Measurements from ENCODE around the gene OTOR. TPM values are rescaled to one million over a fixed set of nuclear protein-coding genes. Genes with fewer than 3 reads are reported as not detected.

OTOR gene
- total and polyA plus RNA-seq, 2 experiments from 2014 or later, result not detected

DNA sequence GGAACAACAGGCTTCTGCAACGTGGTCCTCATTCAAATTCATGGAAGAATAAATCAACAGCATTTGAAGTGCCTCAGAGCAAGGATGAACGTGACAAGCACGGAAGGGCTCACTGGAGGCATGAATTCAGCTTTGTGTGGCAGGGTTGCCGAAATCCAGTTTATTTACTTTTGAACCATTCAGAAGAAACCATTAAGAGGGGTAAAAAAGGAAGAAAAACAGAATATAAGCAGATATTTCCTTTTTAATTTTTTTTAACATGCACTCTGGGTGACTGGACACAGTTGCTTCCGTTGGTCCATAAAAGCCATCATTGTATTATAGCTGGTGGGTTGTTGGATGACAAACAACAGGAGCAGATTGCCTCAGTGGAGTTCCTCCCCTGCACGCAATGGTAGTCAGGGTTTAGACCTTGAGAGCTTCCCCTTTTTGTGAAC lies 35.6 kb upstream of the OTOR start:
- Histone ChIP-seq H3K9me3 (ENCODE audit: low read depth) (no peaks in the 10 kb centered on the region), H3K36me3 (ENCODE audit: low read depth) (no peaks in the 10 kb centered on the region), H3K27ac (no peak overlapping the region), H3K4me3 (no peak overlapping the region), H3K4me1 (ENCODE audit: insufficient read depth) (no peaks in the 10 kb centered on the region), H3K9ac (no peak overlapping the region), H2AFZ (no peak overlapping the region), H4K20me1 (ENCODE audit: insufficient read depth) (no peaks in the 10 kb centered on the region), H3K79me2 (ENCODE audit: insufficient read depth) (no peaks in the 10 kb centered on the region), H3K27me3 (replicated peaks; ENCODE audit: insufficient read depth) (peaks cover 5% of the 10 kb centered on the region; the same call in 1 of the 2 replicates), H3F3A (ENCODE audit: insufficient read depth) (no peaks in the 10 kb centered on the region), H3K4me2 (ENCODE audit: unreplicated experiment) (no peak overlapping the region), H3K9me2 (ENCODE audit: insufficient read depth) (no peaks in the 10 kb centered on the region)
- in situ Hi-C loops (cut with MboI), result no loop called here
- no peak for DNase-seq
- 10 to 18% methylated on average over 6 of the region's 6 CpGs for WGBS, 2 experiments (ENCODE audit: low coverage in 1 of 2, low lambda C conversion rate in 2 of 2, missing lambda C conversion rate in 2 of 2)
- TF ChIP-seq EZH2phosphoT487 (IDR thresholded peaks at IDR 0.05; ENCODE audit: insufficient read depth, low read depth) (no peak), EZH2 (IDR thresholded peaks at IDR 0.05; ENCODE audit: insufficient read depth, poor library complexity, severe bottlenecking) (no peak)

DNA sequence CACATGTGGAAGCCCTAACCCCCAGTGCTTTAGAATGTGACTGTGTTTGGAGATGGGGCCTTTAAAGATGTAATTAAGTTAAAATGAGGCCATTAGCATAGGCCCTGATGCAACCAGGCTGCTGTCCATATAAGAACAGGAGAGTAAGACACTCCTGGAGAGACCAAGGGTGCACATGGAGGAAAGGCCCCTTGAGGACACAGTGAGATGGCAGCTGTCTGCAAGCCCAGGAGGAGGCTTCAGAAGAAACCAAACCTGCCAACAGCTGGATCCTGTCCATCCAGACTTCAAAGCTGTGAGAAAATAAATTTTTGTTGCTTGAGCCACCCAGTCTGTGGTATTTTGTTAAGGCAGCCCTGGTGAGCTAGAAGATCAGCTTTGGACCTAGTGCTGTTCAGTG lies 35.1 kb upstream of the OTOR start:
- no peak overlapping the region for H3K4me2 ChIP-seq (ENCODE audit: unreplicated experiment)
- no peak overlapping the region for H3K27ac ChIP-seq
- H2AFZ ChIP-seq, result no peak overlapping the region
- no peaks in the 10 kb centered on the region for H3K36me3 ChIP-seq (ENCODE audit: low read depth)
- H3K9me3 ChIP-seq (ENCODE audit: low read depth), result no peaks in the 10 kb centered on the region
- H3K4me1 ChIP-seq (ENCODE audit: insufficient read depth), result no peaks in the 10 kb centered on the region
- no peak for DNase-seq
- no peak overlapping the region for H3K4me3 ChIP-seq
- in situ Hi-C loops (cut with MboI), result no loop called here
- peaks cover 5% of the 10 kb centered on the region; the same call in 1 of the 2 replicates for H3K27me3 ChIP-seq (replicated peaks; ENCODE audit: insufficient read depth)
- H4K20me1 ChIP-seq (ENCODE audit: insufficient read depth), result no peaks in the 10 kb centered on the region
- H3K79me2 ChIP-seq (ENCODE audit: insufficient read depth), result no peaks in the 10 kb centered on the region
- H3K9ac ChIP-seq, result no peak overlapping the region
- TF ChIP-seq EZH2 (IDR thresholded peaks at IDR 0.05; ENCODE audit: insufficient read depth, poor library complexity, severe bottlenecking) (no peak), EZH2phosphoT487 (IDR thresholded peaks at IDR 0.05; ENCODE audit: insufficient read depth, low read depth) (no peak)
- no peaks in the 10 kb centered on the region for H3K9me2 ChIP-seq (ENCODE audit: insufficient read depth)
- no peaks in the 10 kb centered on the region for H3F3A ChIP-seq (ENCODE audit: insufficient read depth)

DNA sequence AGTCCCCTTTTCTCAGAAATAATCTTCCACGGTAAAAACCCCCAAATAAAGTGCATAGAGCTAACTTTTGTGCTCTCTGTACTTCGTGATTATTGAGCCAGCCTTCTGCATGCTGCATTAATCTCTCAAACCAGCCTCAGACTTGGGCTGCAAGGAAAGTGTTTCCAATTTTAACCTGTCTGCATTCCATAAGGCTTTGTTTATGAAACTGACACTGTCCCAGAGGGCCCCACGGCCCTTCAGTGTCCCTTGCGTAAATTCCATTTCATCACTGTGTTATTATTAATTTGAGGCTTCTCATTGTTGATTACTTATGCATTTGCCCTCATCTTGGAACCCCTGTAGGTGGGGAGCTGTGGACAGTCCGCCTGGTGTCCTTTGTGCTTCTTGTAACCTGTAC lies 33.9 kb upstream of the OTOR start:
- Histone ChIP-seq H3K79me2 (ENCODE audit: insufficient read depth) (no peaks in the 10 kb centered on the region), H3K4me2 (ENCODE audit: unreplicated experiment) (no peak overlapping the region), H3K4me3 (no peak overlapping the region), H3K9me2 (ENCODE audit: insufficient read depth) (no peaks in the 10 kb centered on the region), H3K36me3 (ENCODE audit: low read depth) (no peaks in the 10 kb centered on the region), H3F3A (ENCODE audit: insufficient read depth) (no peaks in the 10 kb centered on the region), H3K9ac (no peak overlapping the region), H4K20me1 (ENCODE audit: insufficient read depth) (no peaks in the 10 kb centered on the region), H3K27me3 (replicated peaks; ENCODE audit: insufficient read depth) (0 out of 2 replicates have a peak, but pooled peaks cover 5% of the 10 kb centered on the region), H3K9me3 (ENCODE audit: low read depth) (no peaks in the 10 kb centered on the region), H2AFZ (no peak overlapping the region), H3K27ac (no peak overlapping the region), H3K4me1 (ENCODE audit: insufficient read depth) (no peaks in the 10 kb centered on the region)
- no peak for DNase-seq
- in situ Hi-C loops (cut with MboI), result no loop called here
- 27 to 28% methylated on average over 5 of the region's 5 CpGs for WGBS, 2 experiments (ENCODE audit: low coverage in 1 of 2, low lambda C conversion rate in 2 of 2, missing lambda C conversion rate in 2 of 2)
- TF ChIP-seq EZH2phosphoT487 (IDR thresholded peaks at IDR 0.05; ENCODE audit: insufficient read depth, low read depth) (no peak), EZH2 (IDR thresholded peaks at IDR 0.05; ENCODE audit: insufficient read depth, poor library complexity, severe bottlenecking) (no peak)

DNA sequence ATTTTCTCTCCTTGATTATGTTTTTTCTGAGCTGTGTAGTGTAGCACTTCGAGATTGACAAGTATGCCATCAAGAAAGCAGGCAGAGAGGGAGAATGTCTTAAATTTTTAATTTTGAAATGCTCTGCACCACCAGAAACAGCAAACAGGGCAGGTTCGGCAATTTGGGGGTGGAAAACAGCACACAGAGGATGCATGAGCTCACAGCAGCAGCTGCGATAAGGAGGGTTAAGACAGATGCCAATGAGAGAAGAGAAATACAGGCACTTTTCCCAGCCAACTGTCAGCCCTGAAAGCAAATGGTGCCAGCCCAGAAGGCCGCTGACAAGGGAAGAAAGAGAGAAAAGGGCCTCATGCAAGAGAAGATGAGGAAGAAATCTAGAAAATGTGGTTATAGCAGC lies 33.4 kb upstream of the OTOR start:
- H3K4me2 ChIP-seq (ENCODE audit: unreplicated experiment), result no peak overlapping the region
- in situ Hi-C loops (cut with MboI), result no loop called here

DNA sequence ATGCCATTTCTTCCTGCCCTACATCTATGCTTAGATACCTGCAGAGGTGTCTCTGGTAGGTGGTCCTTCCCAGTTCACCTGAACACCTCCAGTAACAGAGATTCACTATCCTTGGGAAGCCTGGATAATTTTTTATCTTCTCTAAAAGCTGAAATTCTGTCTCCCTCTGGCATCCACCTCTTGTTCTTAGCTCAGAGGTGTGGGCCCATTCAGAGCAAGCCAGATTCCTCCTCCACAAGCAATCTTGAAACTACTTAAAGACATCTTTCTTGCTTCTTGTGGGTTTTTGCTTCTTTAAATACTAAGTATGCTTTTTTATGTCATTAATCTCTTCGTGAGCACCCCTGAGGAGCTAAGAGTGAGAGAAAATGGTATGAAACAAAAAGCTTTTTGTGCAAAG lies 28.7 kb upstream of the OTOR start:
- 8 to 12% methylated on average over 1 of the region's 1 CpG for WGBS, 2 experiments (ENCODE audit: low coverage in 1 of 2, low lambda C conversion rate in 2 of 2, missing lambda C conversion rate in 2 of 2)
- no peak for TF ChIP-seq EZH2 (IDR thresholded peaks at IDR 0.05; ENCODE audit: insufficient read depth, poor library complexity, severe bottlenecking)
- no peak for TF ChIP-seq EZH2phosphoT487 (IDR thresholded peaks at IDR 0.05; ENCODE audit: insufficient read depth, low read depth)
- in situ Hi-C loops (cut with MboI), result no loop called here

More for the DNA sequence above, 33.4 kb upstream of the OTOR start:
- Histone ChIP-seq H2AFZ (no peak overlapping the region), H3K9me2 (ENCODE audit: insufficient read depth) (no peaks in the 10 kb centered on the region), H3K27me3 (replicated peaks; ENCODE audit: insufficient read depth) (0 out of 2 replicates have a peak, but pooled peaks cover 5% of the 10 kb centered on the region), H3K4me3 (no peak overlapping the region), H3K27ac (no peak overlapping the region), H3K79me2 (ENCODE audit: insufficient read depth) (no peaks in the 10 kb centered on the region), H3F3A (ENCODE audit: insufficient read depth) (no peaks in the 10 kb centered on the region), H4K20me1 (ENCODE audit: insufficient read depth) (no peaks in the 10 kb centered on the region), H3K9me3 (ENCODE audit: low read depth) (no peaks in the 10 kb centered on the region), H3K9ac (no peak overlapping the region), H3K4me1 (ENCODE audit: insufficient read depth) (no peaks in the 10 kb centered on the region), H3K36me3 (ENCODE audit: low read depth) (no peaks in the 10 kb centered on the region)
- DNase-seq, result no peak
- WGBS, 2 experiments (ENCODE audit: low coverage in 1 of 2, low lambda C conversion rate in 2 of 2, missing lambda C conversion rate in 2 of 2), result 14 to 17% methylated on average over 4 of the region's 4 CpGs
- TF ChIP-seq EZH2phosphoT487 (IDR thresholded peaks at IDR 0.05; ENCODE audit: insufficient read depth, low read depth), result no peak
- no peak for TF ChIP-seq EZH2 (IDR thresholded peaks at IDR 0.05; ENCODE audit: insufficient read depth, poor library complexity, severe bottlenecking)

More for the DNA sequence above, 28.7 kb upstream of the OTOR start:
- Histone ChIP-seq H3K27ac (no peak overlapping the region), H3K27me3 (replicated peaks; ENCODE audit: insufficient read depth) (no peaks in the 10 kb centered on the region), H3K9me2 (ENCODE audit: insufficient read depth) (no peaks in the 10 kb centered on the region), H3K9me3 (ENCODE audit: low read depth) (no peaks in the 10 kb centered on the region), H3K9ac (no peak overlapping the region), H3K79me2 (ENCODE audit: insufficient read depth) (no peaks in the 10 kb centered on the region), H4K20me1 (ENCODE audit: insufficient read depth) (no peaks in the 10 kb centered on the region), H3F3A (ENCODE audit: insufficient read depth) (no peaks in the 10 kb centered on the region), H3K36me3 (ENCODE audit: low read depth) (no peaks in the 10 kb centered on the region), H2AFZ (no peak overlapping the region), H3K4me1 (ENCODE audit: insufficient read depth) (no peaks in the 10 kb centered on the region), H3K4me2 (ENCODE audit: unreplicated experiment) (no peak overlapping the region), H3K4me3 (no peak overlapping the region)
- no peak for DNase-seq

All from GM23248 (cell line).